GM19240 (cell line): ENCODE measurements around the gene DNAH12.
"Not testable (repeated sequence)": the region's sequence is repeated elsewhere in the genome, so short reads cannot be mapped to it uniquely, and the experiment has no call there.

Experiments
- DNase-seq: peaks from one replicate; pipeline ENCODE4 v3.0.0; 2011; ENCODE audit warnings: low spot score; ENCODE audit not compliant: insufficient read length

DNAH12 gene

GRCh38 chr3:57530071-57530608, 14.0 kb downstream of the DNAH12 start:
- DNase-seq = no peak

- DNase-seq = no peak
Observed at GRCh38 chr3:57518276-57518915, 25.7 kb downstream of the DNAH12 start.

- DNase-seq = no peak
Observed at GRCh38 chr3:57512166-57512565, 32.0 kb downstream of the DNAH12 start.

- no peak for DNase-seq
Observed at GRCh38 chr3:57505901-57506300, 38.2 kb downstream of the DNAH12 start.

- DNase-seq = no peak
Observed at GRCh38 chr3:57500506-57500905, 43.6 kb downstream of the DNAH12 start.

- no peak for DNase-seq
Observed at GRCh38 chr3:57497904-57498303, 46.2 kb downstream of the DNAH12 start.

GRCh38 chr3:57484563-57484962, 59.6 kb downstream of the DNAH12 start:
- no peak for DNase-seq

- DNase-seq = not testable (repeated sequence)
Observed at GRCh38 chr3:57477193-57477592, 67.0 kb downstream of the DNAH12 start.

- no peak for DNase-seq
Observed at GRCh38 chr3:57464801-57465200, 79.3 kb downstream of the DNAH12 start.

- no peak for DNase-seq
Observed at GRCh38 chr3:57464011-57464410, 80.1 kb downstream of the DNAH12 start.

- no peak for DNase-seq
Observed at GRCh38 chr3:57451150-57451846, 92.8 kb downstream of the DNAH12 start.

- DNase-seq = not testable (repeated sequence)
Observed at GRCh38 chr3:57449276-57449847, 94.8 kb downstream of the DNAH12 start.

GRCh38 chr3:57448489-57448888, 95.7 kb downstream of the DNAH12 start:
- DNase-seq = not testable (repeated sequence)

- no peak for DNase-seq
Observed at GRCh38 chr3:57446318-57446841, 97.8 kb downstream of the DNAH12 start.

- no peak for DNase-seq
Observed at GRCh38 chr3:57444469-57444868, 99.7 kb downstream of the DNAH12 start.

- DNase-seq = not testable (repeated sequence)
Observed at GRCh38 chr3:57440144-57440543, 104.0 kb downstream of the DNAH12 start.

GRCh38 chr3:57438460-57438859, 105.7 kb downstream of the DNAH12 start:
- not testable (repeated sequence) for DNase-seq

GRCh38 chr3:57436195-57436761, 107.9 kb downstream of the DNAH12 start:
- DNase-seq = no peak

- no peak for DNase-seq
Observed at GRCh38 chr3:57434041-57434440, 110.1 kb downstream of the DNAH12 start.

- no peak for DNase-seq
Observed at GRCh38 chr3:57423335-57423734, 120.8 kb downstream of the DNAH12 start.

GRCh38 chr3:57421336-57421735, 122.8 kb downstream of the DNAH12 start:
- no peak for DNase-seq

GRCh38 chr3:57420001-57420400, 124.1 kb downstream of the DNAH12 start:
- DNase-seq = no peak
